Anterior cingulate cortex (tissue), 58 donors: Measurements from ENCODE around the gene STK32B.

ENCODE experiments used
- DNase-seq, 58 donors: peaks; one replicate each; lab custom pipeline; 2025; lab: John Stamatoyannopoulos, UW

The STK32B gene

DNA sequence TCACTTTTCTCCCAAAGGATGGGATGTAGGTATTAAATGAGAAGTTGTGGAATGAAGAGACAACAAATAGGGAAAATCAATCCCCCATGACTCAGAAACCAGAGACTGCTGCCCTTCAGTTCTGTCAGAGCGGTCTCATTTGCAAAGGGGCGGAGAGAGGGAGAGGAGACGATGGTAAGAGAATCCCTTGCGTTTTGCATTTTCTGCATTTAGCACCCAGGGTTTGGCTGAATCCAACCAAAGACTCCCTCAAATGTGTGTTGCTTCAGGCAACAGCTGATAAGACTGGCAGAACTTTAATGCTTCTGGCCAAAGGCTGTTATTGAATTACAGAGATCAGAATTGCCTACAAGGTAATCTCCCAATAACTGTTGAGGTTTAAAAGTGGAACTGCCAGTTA is 426.9 kb downstream of the STK32B start:
- no peak for DNase-seq

- no peak for DNase-seq
Measured at GRCh38 chr4:5478697-5479096, 427.4 kb downstream of the STK32B start.

GRCh38 chr4:5479518-5480060 is 428.3 kb downstream of the STK32B start:
- DNase-seq: no peak

- no peak for DNase-seq
Measured at GRCh38 chr4:5488413-5488812, 437.1 kb downstream of the STK32B start.

GRCh38 chr4:5489260-5489659 is 438.0 kb downstream of the STK32B start:
- no peak for DNase-seq

GRCh38 chr4:5497489-5497888 is 446.2 kb downstream of the STK32B start:
- DNase-seq: no peak

GRCh38 chr4:5500165-5500564 is 448.9 kb downstream of the STK32B start:
- DNase-seq: no peak

- peak in 1 of 58 donors; percentile 4 for DNase-seq
Measured at GRCh38 chr4:5503336-5503936, 452.2 kb downstream of the STK32B start.

DNA sequence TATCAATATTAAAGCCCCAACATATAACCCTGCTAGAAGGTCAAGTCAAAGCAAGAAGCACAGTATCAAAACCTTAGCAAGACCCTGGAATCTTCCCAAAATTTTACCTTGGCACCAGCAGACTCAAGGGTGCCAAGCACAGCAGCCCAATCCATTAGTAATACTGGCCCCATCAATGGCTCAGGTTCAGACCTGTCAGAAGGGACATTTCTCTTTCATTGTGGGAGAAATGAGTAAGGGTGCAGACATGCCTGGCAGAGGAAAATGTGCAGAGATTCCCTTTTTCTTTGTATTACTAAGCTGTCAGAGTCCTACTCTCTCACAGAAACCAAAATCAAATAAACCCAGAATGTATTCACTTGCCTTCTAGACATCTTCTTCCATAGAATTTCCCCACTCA is 453.2 kb downstream of the STK32B start:
- no peak for DNase-seq

DNA sequence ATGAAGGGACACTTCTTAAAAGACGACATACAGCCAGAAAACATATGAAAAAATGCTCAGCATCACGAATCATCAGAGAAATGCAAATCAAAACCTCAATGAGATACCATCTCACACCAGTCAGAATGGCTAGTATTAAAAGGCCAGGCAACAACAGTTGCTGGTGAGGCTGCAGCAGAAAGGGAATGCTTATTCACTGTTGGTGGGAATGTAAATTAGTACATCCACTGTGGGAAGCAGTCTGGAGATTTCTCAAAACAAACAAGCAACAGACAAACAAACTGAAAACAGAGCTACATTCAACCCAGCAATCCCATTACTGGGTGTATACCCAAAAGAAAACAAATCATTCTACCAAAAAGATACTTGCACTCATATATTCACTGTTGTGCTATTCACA is 459.2 kb downstream of the STK32B start:
- DNase-seq: no peak

GRCh38 chr4:5511791-5512190 is 460.5 kb downstream of the STK32B start:
- no peak for DNase-seq

- DNase-seq: no peak
Measured at GRCh38 chr4:5515646-5516045, 464.4 kb downstream of the STK32B start.

- no peak for DNase-seq
Measured at GRCh38 chr4:5517372-5517771, 466.1 kb downstream of the STK32B start.

GRCh38 chr4:5524446-5525299 is 473.4 kb downstream of the STK32B start:
- DNase-seq: peak in 2 of 58 donors; percentile 20 to 25

GRCh38 chr4:5526080-5526846 is 475.0 kb downstream of the STK32B start:
- no peak for DNase-seq

GRCh38 chr4:5527211-5527610 is 475.9 kb downstream of the STK32B start:
- DNase-seq: no peak

GRCh38 chr4:5528031-5528436 is 476.8 kb downstream of the STK32B start:
- DNase-seq: no peak

DNA sequence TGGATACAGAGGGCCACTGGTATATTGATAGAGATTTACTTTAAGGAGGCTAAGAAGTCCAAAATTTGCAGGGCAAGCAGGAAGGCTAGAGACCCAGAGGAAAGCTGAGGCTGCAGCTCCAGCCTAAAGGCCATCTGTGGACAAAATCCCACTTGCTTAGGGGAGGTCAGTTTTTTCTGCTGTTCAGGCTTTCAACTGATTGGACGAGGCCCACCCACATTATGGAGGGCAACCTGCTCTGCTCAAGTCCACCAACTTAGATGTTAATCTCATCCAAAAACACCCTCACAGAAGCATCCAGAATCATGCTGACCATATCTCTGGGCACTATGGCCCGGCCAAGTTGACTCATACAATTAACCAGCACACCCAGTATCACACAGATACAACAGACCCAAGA is 480.8 kb downstream of the STK32B start:
- no peak for DNase-seq

- no peak for DNase-seq
Measured at GRCh38 chr4:5539584-5539983, 488.3 kb downstream of the STK32B start.

DNA sequence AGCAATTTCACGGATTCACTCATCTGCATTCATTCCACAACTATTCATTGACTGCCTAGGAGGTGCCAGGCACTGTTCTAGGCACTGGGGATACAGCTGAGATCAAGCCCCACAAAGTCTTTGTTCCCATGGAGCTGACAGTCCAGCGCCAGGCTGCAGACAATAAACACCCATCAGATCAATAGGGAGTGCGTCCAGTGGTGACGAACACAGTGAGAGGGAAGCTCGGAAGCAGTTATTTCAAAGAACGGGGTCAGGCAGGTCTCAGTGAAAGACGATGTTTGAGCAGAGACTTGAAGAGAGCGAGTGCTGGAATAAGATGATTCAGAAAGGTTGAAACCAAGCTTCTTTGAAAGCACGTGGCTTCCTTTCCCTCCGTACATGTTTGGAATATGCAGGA is 489.9 kb downstream of the STK32B start:
- no peak for DNase-seq

DNA sequence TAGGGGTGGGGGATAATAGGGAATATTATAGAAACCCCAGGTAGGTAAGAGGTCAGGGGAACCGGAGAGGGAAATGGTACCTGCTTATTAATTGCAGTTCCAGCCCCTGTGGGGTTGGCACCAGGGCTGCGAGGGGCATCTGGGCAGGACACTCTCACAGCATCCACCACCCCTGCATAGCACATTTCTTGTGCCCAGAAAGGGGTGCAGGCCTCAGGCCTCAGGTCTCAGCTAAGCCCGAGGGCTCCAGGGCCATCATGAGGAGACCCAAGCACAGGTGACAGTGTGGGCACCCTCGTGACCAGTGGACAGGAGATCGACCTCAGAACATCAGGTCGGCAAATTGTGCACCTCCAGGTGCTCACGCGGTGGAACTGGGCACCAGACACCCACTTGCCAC is 492.4 kb downstream of the STK32B start:
- no peak for DNase-seq
